Fibroblast of skin of abdomen (primary cell): ENCODE measurements around the gene SLC6A7.

Experiments
- DNase-seq: peaks from one replicate; pipeline ENCODE4 v3.0.0-alpha.2; 2013

SLC6A7 gene

GRCh38 chr5:150195736-150196485 is 6.0 kb downstream of the SLC6A7 start:
- DNase-seq = no peak

GRCh38 chr5:150196514-150196913 is 6.7 kb downstream of the SLC6A7 start:
- DNase-seq = no peak

GRCh38 chr5:150196986-150197385 is 7.1 kb downstream of the SLC6A7 start:
- no peak for DNase-seq

GRCh38 chr5:150197476-150197875 is 7.6 kb downstream of the SLC6A7 start:
- no peak for DNase-seq

- no peak for DNase-seq
Observed at GRCh38 chr5:150202501-150202900, 12.6 kb downstream of the SLC6A7 start.

GRCh38 chr5:150203832-150204589 is 14.1 kb downstream of the SLC6A7 start:
- DNase-seq = no peak

- DNase-seq = no peak
Observed at GRCh38 chr5:150204590-150204960, 14.7 kb downstream of the SLC6A7 start.

GRCh38 chr5:150206098-150206778 is 16.4 kb downstream of the SLC6A7 start:
- DNase-seq = no peak

- no peak for DNase-seq
Observed at GRCh38 chr5:150206779-150207115, 16.9 kb downstream of the SLC6A7 start.

- peak; percentile 68 for DNase-seq
Observed at GRCh38 chr5:150208187-150209098, 18.6 kb downstream of the SLC6A7 start.

GRCh38 chr5:150209099-150209635 is 19.3 kb downstream of the SLC6A7 start:
- DNase-seq = no peak

GRCh38 chr5:150210644-150211043 is 20.8 kb downstream of the SLC6A7 start:
- no peak for DNase-seq

GRCh38 chr5:150211156-150212030 is 21.5 kb downstream of the SLC6A7 start:
- DNase-seq = no peak

GRCh38 chr5:150213530-150213929 is 23.7 kb downstream of the SLC6A7 start:
- DNase-seq = peak; percentile 78

GRCh38 chr5:150214289-150214688 is 24.4 kb downstream of the SLC6A7 start:
- peak; percentile 72 for DNase-seq

GRCh38 chr5:150215979-150216944 is 26.4 kb downstream of the SLC6A7 start:
- DNase-seq = no peak

- no peak for DNase-seq
Observed at GRCh38 chr5:150217038-150217437, 27.2 kb downstream of the SLC6A7 start.

- DNase-seq = peak; percentile 80
Observed at GRCh38 chr5:150217873-150218692, 28.2 kb downstream of the SLC6A7 start.

GRCh38 chr5:150218693-150219035 is 28.8 kb downstream of the SLC6A7 start:
- no peak for DNase-seq
